ENCODE data around the gene FOXF1.
A peak's percentile ranks its signal among the peaks of the same experiment; 100 is the strongest.

FOXF1 gene

GRCh38 chr16:86517652-86518258 is 7.4 kb downstream of the FOXF1 start:
- peak; percentile 84 for DNase-seq

DNA sequence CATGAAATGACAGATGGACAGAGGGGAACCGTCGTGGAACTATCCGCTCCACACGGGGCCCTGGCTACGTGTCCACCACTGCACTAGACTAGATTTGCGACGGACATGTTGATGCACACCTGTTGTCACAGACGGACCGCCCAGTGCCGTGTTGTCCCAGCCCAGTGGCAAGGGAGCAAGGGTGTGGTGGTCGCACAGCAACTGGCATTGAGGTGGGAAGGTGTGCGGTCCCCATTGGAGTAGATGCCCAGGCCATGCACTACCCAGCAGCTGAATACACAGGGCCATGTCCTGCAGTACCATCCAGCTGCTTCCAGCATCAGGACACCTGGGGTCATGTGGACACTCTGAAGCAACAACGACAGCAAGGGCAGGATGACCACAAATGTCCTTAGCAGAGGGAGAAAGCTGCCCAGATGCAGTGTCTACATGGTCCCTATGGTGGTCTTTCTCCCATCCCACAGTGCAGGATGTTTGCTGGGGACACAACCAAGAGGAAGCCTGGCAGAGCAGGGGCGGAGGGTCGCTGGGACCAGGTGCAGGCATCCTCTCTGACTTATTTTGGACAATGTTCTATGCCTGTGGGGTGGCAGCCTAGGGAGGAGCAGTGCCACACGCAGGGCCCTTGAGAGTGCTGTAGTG is 8.8 kb downstream of the FOXF1 start:
- DNase-seq, result no peak

DNA sequence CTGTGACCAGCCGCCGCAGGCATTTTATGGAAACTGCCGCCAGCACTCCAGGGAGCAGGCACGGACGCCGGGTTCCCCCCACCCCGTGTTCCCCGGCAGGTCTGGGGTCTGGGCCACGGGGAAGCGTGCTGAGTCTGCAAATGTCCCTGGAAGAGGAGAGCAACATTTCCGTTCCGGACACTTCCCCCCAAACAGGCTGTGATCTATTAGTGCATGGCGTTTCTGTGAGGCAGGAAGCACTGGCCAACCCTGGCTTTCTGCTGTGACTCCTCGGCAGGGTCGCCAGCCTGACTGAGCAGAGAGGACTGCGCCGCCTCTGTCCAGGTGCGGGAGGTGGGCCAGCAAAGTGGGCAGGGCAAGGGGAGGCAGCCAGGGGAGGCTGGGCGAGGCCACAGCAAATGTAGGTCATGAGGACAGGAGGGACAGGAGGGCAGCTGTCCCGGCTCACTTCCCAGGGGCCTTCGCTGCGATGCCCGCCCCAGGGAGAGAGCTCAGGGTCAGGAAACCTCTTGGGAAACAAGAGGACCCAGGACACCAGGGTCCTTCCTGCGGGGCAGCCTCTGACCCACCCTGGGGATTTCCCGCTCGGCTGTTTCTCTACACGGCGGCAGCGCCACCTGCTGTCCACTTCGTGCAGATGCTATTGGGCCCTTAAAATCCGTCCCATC is 9.5 kb downstream of the FOXF1 start:
- peak; percentile 82 for DNase-seq

- DNase-seq, result no peak
Observed at GRCh38 chr16:86520317-86521210, 10.2 kb downstream of the FOXF1 start.

GRCh38 chr16:86521236-86522197 is 11.2 kb downstream of the FOXF1 start:
- no peak for DNase-seq

GRCh38 chr16:86522634-86523033 is 12.3 kb downstream of the FOXF1 start:
- DNase-seq, result no peak

- no peak for DNase-seq
Observed at GRCh38 chr16:86523166-86523740, 12.9 kb downstream of the FOXF1 start.

DNA sequence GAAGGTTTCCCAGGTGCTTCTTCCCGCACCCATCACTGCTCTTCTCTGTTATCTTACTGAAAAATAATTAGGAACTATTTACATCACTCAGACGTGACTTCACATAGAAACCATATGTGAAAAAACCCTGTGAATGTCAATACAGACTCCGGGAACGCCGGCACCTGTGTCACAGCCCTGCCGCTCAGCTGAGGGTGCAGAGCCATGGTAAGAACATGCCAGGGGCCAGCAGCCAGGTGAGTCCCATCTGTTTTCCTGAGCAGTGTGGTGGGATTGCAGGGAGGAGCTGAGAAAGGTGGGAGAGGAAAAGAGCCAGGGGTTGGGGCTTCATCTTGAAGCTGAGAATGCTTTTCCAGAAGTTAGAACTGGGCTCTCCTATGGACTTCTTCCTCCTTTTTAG is 13.7 kb downstream of the FOXF1 start:
- no peak for DNase-seq

- no peak for DNase-seq
Observed at GRCh38 chr16:86525696-86526095, 15.4 kb downstream of the FOXF1 start.

GRCh38 chr16:86527366-86527765 is 17.0 kb downstream of the FOXF1 start:
- no peak for DNase-seq

DNA sequence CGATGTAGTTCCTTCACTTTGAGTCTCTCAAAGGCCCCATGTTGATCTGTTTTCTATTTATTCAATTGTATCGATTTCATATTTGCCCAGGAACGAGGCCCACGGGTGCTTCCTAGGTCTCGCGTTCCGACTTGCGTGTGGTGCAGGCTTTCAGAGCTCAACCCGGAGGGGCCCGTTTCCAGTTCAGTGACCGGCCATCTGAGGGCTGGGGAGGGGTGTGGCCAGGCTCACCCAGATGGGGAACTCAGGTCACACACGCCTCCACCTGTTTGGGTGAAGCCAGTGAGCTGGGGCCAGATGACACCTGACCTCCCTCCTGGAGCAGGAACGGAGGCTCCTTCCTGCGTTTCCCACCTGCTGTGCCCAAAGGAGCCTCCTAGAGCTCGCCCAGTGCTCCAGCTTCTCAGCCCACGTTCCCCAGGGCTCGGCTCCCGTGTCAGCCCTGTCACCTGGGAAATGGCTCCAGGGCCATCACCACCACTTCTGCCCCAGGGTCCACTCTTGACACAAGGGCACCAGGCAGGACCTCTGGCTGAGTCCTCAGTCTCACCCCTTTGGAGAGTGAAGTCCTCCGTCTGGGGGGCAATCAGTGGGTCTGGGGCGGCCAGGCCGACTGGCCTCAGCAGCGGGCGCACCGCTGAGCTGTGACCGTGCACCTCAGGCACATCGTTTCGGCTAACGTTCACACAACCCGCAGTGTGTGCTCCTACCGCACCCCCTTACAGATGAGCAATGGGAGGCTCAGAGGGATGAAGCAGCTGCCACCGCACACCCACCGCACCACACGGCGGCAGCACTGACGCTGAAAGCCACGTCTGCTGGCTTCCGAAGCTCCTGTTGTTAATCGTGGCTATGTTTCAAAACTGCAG is 18.0 kb downstream of the FOXF1 start:
- no peak for DNase-seq

DNA sequence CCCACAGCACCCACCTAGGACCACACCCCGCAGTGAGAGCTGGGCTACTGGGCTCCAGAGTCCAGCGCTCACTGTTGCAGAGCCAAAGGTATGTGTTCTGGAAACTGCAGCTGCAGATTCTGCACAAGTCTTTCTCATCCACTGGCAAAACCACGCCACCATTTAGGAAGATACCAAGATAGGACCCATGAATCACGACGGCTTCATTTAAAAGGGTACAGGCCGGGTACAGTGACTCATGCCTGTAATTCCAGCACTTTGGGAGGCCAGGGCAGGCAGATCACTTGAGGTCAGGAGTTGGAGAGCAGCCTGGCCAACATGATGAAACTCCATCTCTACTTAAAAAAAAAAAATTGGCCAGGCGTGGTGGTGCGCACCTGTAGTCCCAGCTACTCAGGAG is 18.8 kb downstream of the FOXF1 start:
- no peak for DNase-seq

DNA sequence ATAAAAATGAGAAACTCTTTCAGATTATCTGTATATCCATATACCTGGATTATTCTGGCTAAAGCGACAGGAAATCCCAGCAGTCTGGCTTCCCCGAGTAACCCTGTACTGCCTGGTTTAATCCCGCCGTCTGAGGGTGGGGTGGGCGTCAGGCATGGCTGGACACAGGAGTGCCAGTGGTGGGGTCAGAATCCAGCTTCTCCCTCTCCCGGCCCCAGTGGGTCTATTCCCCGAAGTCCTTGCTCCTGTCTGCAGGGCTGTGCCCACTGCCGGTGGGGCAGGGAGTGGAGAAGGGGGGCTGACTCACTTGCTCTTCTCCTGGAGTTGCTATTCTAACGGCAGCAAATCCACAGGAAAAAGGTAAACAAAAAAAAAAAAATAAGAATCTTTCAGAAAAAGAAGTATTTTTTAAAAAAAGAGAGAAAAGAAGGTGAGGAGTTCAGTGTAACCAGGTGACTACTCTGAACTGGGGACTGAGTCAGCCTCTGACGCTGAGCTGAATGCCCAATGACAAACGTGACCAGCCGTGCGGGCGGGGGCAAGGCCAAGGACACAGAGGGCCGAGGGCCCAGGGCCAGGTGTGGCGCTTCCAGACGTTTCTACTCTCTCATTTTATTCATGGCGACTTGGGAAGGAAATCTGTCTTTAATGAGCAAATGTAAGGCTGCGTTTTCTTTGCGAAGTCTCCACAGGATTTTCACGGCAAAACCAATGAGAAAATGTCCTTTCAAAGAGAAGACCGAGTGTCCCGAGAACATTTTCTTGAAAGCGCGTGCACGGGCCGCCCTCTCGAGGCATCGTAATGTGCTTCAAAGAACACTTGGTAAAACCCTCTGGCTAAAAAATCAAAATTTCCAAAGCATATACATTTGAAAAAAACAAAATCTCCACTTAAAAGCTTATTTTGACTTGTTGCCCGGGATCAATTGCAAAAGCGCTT is 20.2 kb downstream of the FOXF1 start:
- DNase-seq, result no peak

DNA sequence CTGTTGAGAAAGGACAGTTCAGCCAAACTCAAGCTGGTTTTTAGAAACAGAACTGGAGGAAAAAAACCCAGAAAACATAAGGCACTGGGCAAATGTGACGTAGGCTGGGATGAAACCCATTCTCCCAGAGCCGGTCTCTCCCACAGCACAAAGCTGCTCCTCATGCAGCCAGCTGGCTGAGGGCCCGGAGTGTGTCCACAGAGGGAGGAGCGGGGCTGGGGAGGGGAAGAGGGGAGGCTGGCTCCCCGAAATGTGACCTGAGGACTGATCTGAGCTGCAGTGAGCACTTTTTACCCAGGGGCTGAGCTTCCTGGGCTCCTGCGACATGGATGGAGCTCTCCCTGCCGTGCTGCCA is 20.8 kb downstream of the FOXF1 start:
- DNase-seq, result no peak

DNA sequence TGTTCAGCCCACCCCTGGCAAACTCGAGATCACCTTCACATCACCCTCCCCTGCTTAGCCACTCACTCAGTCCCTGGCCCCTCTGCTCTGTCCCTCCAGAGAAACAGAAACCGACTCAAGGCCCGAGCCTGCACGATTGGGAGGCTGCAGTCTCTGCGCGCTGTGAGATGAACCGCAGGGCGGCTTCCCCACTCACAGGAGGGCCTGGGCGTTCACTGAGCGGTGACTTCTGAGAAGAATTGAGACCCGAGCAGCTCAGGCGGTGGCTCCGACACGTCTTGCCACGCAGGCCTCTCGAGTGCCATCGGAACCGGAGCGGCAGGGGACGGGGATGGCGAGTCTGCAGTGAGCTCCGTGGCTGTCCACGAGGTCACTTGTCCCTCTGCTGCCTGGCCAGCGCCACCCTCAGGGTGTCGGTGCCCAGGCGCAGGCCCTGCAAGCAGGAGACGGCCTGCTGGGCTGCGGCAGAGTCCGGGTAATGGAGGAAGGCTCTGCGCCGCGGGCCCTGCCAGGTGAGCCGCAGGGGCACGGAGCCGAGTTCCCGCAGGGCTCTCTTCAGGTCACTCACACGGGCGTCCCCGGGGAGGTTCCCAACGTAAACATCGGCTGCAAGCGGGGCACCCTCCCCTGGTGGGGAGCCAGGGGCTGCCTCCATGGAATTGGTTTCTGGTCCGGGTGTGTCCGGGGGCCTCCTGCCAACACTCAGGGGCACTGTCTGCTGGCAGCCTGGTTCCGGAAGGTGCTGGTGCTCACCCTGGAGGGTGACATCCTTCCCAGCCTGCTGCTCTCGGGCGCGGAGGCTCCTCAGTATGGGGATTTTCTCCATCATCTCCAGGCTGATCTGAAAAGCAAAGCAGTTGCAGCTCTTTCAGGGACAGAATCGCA is 21.6 kb downstream of the FOXF1 start:
- DNase-seq, result no peak

GRCh38 chr16:86532526-86532815 is 22.1 kb downstream of the FOXF1 start:
- no peak for DNase-seq

- no peak for DNase-seq
Observed at GRCh38 chr16:86533076-86533475, 22.7 kb downstream of the FOXF1 start.

GRCh38 chr16:86533767-86534351 is 23.5 kb downstream of the FOXF1 start:
- no peak for DNase-seq
